Endothelial cell of umbilical vein (primary cell): Measurements from ENCODE around the gene BICD2. TPM values are rescaled to one million over a fixed set of nuclear protein-coding genes. Genes with fewer than 3 reads are reported as not detected.

ENCODE experiments used
- BruUV-seq: library from RNA; stranded (reverse); fragments of 400-500 nt; replicated peaks from 2 replicates; lab custom pipeline; 2021; lab: Mats Ljungman, UMichigan
- CTCF ChIA-PET: fragments of 300-600, 350-600 bp; sonication (Branson Sonifier 250); formaldehyde crosslinking; loops from one replicate; lab custom pipeline; 2021; ENCODE audit warnings: antibody characterized with exemption, inconsistent platforms; lab: Charles Lee
- POLR2A ChIA-PET: fragments of 300-600, 350-600 bp; sonication (Branson Sonifier 250); formaldehyde crosslinking; loops from one replicate; lab custom pipeline; 2021; ENCODE audit warnings: antibody characterized with exemption, inconsistent platforms; lab: Charles Lee
- DNase-seq: peaks from one replicate; pipeline ENCODE4 v3.0.0-alpha.2; 2011; ENCODE audit warnings: low read depth, low spot score
- FAIRE-seq: peaks from 2 replicates; lab custom pipeline; 2011; peaks lifted over from hg19 to GRCh38; lab: Jason Lieb, UNC
- H2AFZ ChIP-seq: 2 replicates; pipeline ENCODE4 v1.6.0; 2012; ENCODE audit warnings: low read depth, low read length, control low read depth, inconsistent platforms
- H3K27ac ChIP-seq: 2 replicates; pipeline ENCODE4 v1.5.1; 2011; ENCODE audit warnings: low read depth, mild to moderate bottlenecking, control low read depth, low read length, moderate library complexity; ENCODE audit not compliant: insufficient read depth
- H3K27me3 ChIP-seq, 2 experiments: 2 replicates each; pipeline versions ENCODE4 v1.6.0 to v1.6.1; 2011; ENCODE audit warnings: low read length in 2 of 2, mixed read lengths in 1 of 2; ENCODE audit not compliant: control insufficient read depth in 2 of 2, insufficient read depth in 2 of 2
- H3K36me3 ChIP-seq, 2 experiments: 2 replicates in 1 of 2; 3 replicates in 1 of 2; pipeline ENCODE4 v1.5.1; 2011; ENCODE audit warnings: low read length in 2 of 2, mild to moderate bottlenecking in 1 of 2, moderate library complexity in 1 of 2; ENCODE audit not compliant: control insufficient read depth in 2 of 2, insufficient read depth in 2 of 2; ENCODE audit errors: extremely low read depth in 1 of 2
- H3K4me1 ChIP-seq: 3 replicates; pipeline ENCODE4 v1.5.1; 2011; ENCODE audit warnings: mild to moderate bottlenecking, low read length; ENCODE audit not compliant: control insufficient read depth, insufficient read depth; ENCODE audit errors: extremely low read depth
- H3K4me2 ChIP-seq: 2 replicates; pipeline ENCODE4 v1.6.1; 2011; ENCODE audit warnings: low read length, control low read depth, mixed read lengths; ENCODE audit not compliant: insufficient read depth
- H3K4me3 ChIP-seq, 3 experiments: fragments of 200-600 bp in 1 of 3; sonication (generic), shearing (Covaris generic) in 1 of 3; replicated peaks in 1 of 3; 2 replicates each; pipeline ENCODE4 v1.5.1; 2011 to 2016; ENCODE audit warnings: control low read depth in 3 of 3, low read length in 3 of 3, mild to moderate bottlenecking in 2 of 3, inconsistent platforms in 1 of 3, low read depth in 1 of 3, moderate library complexity in 1 of 3; ENCODE audit not compliant: insufficient read depth in 1 of 3
- H3K79me2 ChIP-seq: 2 replicates; pipeline ENCODE4 v1.6.0; 2012; ENCODE audit warnings: low read length, inconsistent platforms; ENCODE audit not compliant: control insufficient read depth, insufficient read depth
- H3K9ac ChIP-seq: replicated peaks from 2 replicates; pipeline ENCODE3; 2011; ENCODE audit warnings: low read length, control low read depth; ENCODE audit not compliant: insufficient read depth; ENCODE audit errors: extremely low read depth
- H3K9me1 ChIP-seq: replicated peaks from 3 replicates; pipeline ENCODE4 v1.6.0; 2011; ENCODE audit warnings: mild to moderate bottlenecking, low read length; ENCODE audit not compliant: control insufficient read depth, insufficient read depth; ENCODE audit errors: extremely low read depth
- H3K9me3 ChIP-seq: replicated peaks from 2 replicates; pipeline ENCODE4 v1.5.1; 2012; ENCODE audit warnings: low read length, inconsistent platforms; ENCODE audit not compliant: control insufficient read depth, insufficient read depth
- H4K20me1 ChIP-seq: replicated peaks from 2 replicates; pipeline ENCODE3; 2011; ENCODE audit warnings: mild to moderate bottlenecking, low read length; ENCODE audit not compliant: control insufficient read depth, insufficient read depth; ENCODE audit errors: extremely low read depth
- EZH2 ChIP-seq: IDR thresholded peaks from 2 replicates; pipeline ENCODE4 v1.6.1; 2012; ENCODE audit warnings: borderline replicate concordance, low read depth, mild to moderate bottlenecking, moderate library complexity, low read length, inconsistent platforms; ENCODE audit not compliant: severe bottlenecking
- FOS ChIP-seq: IDR thresholded peaks from 2 replicates; pipeline ENCODE4 v1.6.1; 2011; ENCODE audit warnings: mild to moderate bottlenecking, low read length, moderate library complexity, borderline replicate concordance; ENCODE audit not compliant: insufficient read depth
- MYC ChIP-seq: IDR thresholded peaks from one replicate; pipeline ENCODE4 v1.6.1; 2011; ENCODE audit warnings: mild to moderate bottlenecking, low read depth, low read length
- POLR2AphosphoS5 ChIP-seq: IDR thresholded peaks from 2 replicates; pipeline ENCODE4 v1.6.1; 2012; ENCODE audit warnings: low read depth, mild to moderate bottlenecking, control low read depth, low read length, moderate library complexity; ENCODE audit not compliant: insufficient read depth
- dilution Hi-C: fragments of 300-500 bp; cut with MboI; formaldehyde crosslinking; loops from one replicate; pipeline ENCODE4 v1.15.0; 2019; ENCODE audit warnings: low sequenced_read_pairs; ENCODE audit not compliant: extremely low pct_ligation_motif_present
- intact Hi-C: fragments of 100-400 bp; cut with micrococcal nuclease; formaldehyde crosslinking; loops from one replicate; pipeline ENCODE4 v1.10.0; 2022
- polyA plus RNA-seq, 4 experiments: library from polyadenylated mRNA; depleted of rRNA in 3 of 4; stranded (reverse) in 3 of 4; unstranded in 1 of 4; fragments of >200 nt; gene quantifications; 2 replicates each; pipeline versions ENCODE4 v1.2.1 to v1.2.3, GENCODE V29; 2011 to 2012; ENCODE audit warnings: missing spikeins in 1 of 4
- total RNA-seq: library from RNA; stranded (reverse); gene quantifications from 2 replicates; pipeline ENCODE4 v1.2.3, GENCODE V29; 2021
- TF ChIP-seq, protein P1 (sequence below), 2 donors: IDR thresholded peaks; 1 replicate in 1 of 2; 2 replicates in 1 of 2; pipeline ENCODE4 v1.5.1; 2011; ENCODE audit warnings: low read length in 2 of 2, mild to moderate bottlenecking in 2 of 2, moderate library complexity in 2 of 2, control low read depth in 1 of 2, inconsistent platforms in 1 of 2, low read depth in 1 of 2; ENCODE audit not compliant: insufficient read depth in 1 of 2; ENCODE audit errors: extremely low read depth in 1 of 2
- TF ChIP-seq, protein P2 (sequence below): IDR thresholded peaks from 2 replicates; pipeline ENCODE4 v1.6.1; 2011; ENCODE audit not compliant: insufficient read depth, insufficient read length

BICD2 gene
- total and polyA plus RNA-seq, 2 donors (not counting 3 experiments of a cell fraction or from before 2014, with no cell fraction given), result 14.3 to 39.3 TPM

DNA sequence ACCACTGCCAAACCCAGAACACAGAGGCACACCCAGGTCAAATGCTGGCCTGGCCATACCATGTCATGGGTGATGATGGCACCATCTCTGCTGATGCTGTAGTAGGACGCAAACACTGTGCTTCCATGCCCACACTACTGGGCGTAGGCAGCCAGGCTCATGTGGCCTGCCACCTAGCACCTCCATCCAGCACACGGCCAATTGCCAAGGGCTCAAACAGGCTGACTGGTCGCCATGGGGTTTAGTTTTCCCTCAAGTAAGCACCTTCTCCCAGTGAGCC, 39.4 kb downstream of the BICD2 start:
- H3K79me2 ChIP-seq, result peaks cover 38% of the 10 kb centered on the region
- H4K20me1 ChIP-seq, result no peaks in the 10 kb centered on the region
- no peak overlapping the region for H2AFZ ChIP-seq
- dilution Hi-C loops (no loop called here), intact Hi-C loops (no loop called here)
- H3K4me2 ChIP-seq, result no peak overlapping the region
- TF ChIP-seq, protein P1, sequence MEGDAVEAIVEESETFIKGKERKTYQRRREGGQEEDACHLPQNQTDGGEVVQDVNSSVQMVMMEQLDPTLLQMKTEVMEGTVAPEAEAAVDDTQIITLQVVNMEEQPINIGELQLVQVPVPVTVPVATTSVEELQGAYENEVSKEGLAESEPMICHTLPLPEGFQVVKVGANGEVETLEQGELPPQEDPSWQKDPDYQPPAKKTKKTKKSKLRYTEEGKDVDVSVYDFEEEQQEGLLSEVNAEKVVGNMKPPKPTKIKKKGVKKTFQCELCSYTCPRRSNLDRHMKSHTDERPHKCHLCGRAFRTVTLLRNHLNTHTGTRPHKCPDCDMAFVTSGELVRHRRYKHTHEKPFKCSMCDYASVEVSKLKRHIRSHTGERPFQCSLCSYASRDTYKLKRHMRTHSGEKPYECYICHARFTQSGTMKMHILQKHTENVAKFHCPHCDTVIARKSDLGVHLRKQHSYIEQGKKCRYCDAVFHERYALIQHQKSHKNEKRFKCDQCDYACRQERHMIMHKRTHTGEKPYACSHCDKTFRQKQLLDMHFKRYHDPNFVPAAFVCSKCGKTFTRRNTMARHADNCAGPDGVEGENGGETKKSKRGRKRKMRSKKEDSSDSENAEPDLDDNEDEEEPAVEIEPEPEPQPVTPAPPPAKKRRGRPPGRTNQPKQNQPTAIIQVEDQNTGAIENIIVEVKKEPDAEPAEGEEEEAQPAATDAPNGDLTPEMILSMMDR (IDR thresholded peaks at IDR 0.05; ENCODE audit: extremely low read depth in 1 of 2, insufficient read depth in 1 of 2, low read depth in 1 of 2, low read length in 2 of 2), result no peak
- TF ChIP-seq, protein P2, sequence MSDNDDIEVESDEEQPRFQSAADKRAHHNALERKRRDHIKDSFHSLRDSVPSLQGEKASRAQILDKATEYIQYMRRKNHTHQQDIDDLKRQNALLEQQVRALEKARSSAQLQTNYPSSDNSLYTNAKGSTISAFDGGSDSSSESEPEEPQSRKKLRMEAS, result no peak
- TF ChIP-seq MYC, result no peak
- no peak for TF ChIP-seq FOS
- TF ChIP-seq POLR2AphosphoS5, result no peak
- TF ChIP-seq EZH2, result no peak
- H3K27me3 ChIP-seq, result no peaks in the 10 kb centered on the region
- no TSS peak for BruUV-seq
- DNase-seq, result no peak
- H3K4me3 ChIP-seq, result no peak overlapping the region
- no peaks in the 10 kb centered on the region for H3K9me3 ChIP-seq
- no peak overlapping the region for H3K27ac ChIP-seq
- CTCF ChIA-PET, result no interaction called here
- peaks cover 11% of the 10 kb centered on the region for H3K4me1 ChIP-seq
- no peak for FAIRE-seq
- POLR2A ChIA-PET, result interaction anchor here (1.2 kb wide), 1 partner anchor 11 kb away, joined by 3 read pairs; no protein-coding TSS in a partner anchor
- peaks cover 2 to 22% of the 10 kb centered on the region in 2 experiments for H3K36me3 ChIP-seq
- no peaks in the 10 kb centered on the region for H3K9me1 ChIP-seq
- no peak overlapping the region for H3K9ac ChIP-seq
